Right lobe of liver (tissue), 6 donors: Measurements from ENCODE around the gene GH2. TPM values are rescaled to one million over a fixed set of nuclear protein-coding genes. Genes with fewer than 3 reads are reported as not detected.

Experiments
- ATAC-seq, 4 donors: fragments of 200-7000 bp; cut with Tn5 transposase; one replicate each; pipeline ENCODE4 v1.9.1; 2020; ENCODE audit warnings: mild to moderate bottlenecking in 4 of 4, moderate library complexity in 4 of 4
- DNase-seq, 3 donors: peaks; one replicate each; pipeline ENCODE4 v3.0.0-alpha.2; 2020
- H3K27ac ChIP-seq, 3 donors: fragments of 200-600 bp; one replicate each; pipeline ENCODE4 v1.8.0; 2022
- H3K27me3 ChIP-seq, 2 donors: fragments of 200-600 bp; one replicate each; pipeline ENCODE4 v1.8.0; 2022
- H3K36me3 ChIP-seq, 4 donors: fragments of 200-600 bp; sonication (generic) in 1 of 4; one replicate each; pipeline versions ENCODE4 v1.5.1 to v1.8.0; 2017 to 2022; ENCODE audit warnings: control low read depth in 1 of 4
- H3K4me1 ChIP-seq, 4 donors: fragments of 200-600 bp; sonication (generic) in 1 of 4; one replicate each; pipeline versions ENCODE4 v1.5.1 to v1.8.0; 2017 to 2022; ENCODE audit warnings: control low read depth in 1 of 4
- H3K4me3 ChIP-seq, 3 donors: fragments of 200-600 bp; one replicate each; pipeline ENCODE4 v1.8.0; 2022
- H3K9me3 ChIP-seq, 4 donors: fragments of 200-600 bp; sonication (generic) in 1 of 4; one replicate each; pipeline versions ENCODE4 v1.5.1 to v1.8.0; 2017 to 2022; ENCODE audit warnings: control low read depth in 1 of 4
- CTCF ChIP-seq, 4 donors: fragments of 200-600 bp in 3 of 4; fragments of 450-650 bp in 1 of 4; IDR thresholded peaks; one replicate each; pipeline versions ENCODE4 v1.5.1 to v1.8.0; 2016 to 2022; ENCODE audit warnings: antibody characterized with exemption in 4 of 4, mild to moderate bottlenecking in 2 of 4
- POLR2A ChIP-seq: fragments of 450-650 bp; IDR thresholded peaks from one replicate; pipeline ENCODE4 v1.6.1; 2017; ENCODE audit warnings: antibody characterized with exemption, mild to moderate bottlenecking
- WGBS: methylation state at CpG from one replicate; pipeline ENCODE4 v1.1.6; 2018; ENCODE audit warnings: low coverage, low lambda C conversion rate; ENCODE audit not compliant: insufficient coverage; ENCODE audit errors: missing lambda C conversion rate; 5-methylcytosine and 5-hydroxymethylcytosine counted together
- intact Hi-C, 2 donors: fragments of 100-400 bp; cut with DNase I; formaldehyde crosslinking; loops; one replicate each; pipeline versions ENCODE4 v1.11.2 to v1.14.1; 2022
- long read RNA-seq: library from polyadenylated mRNA; unstranded; transcript quantifications from one replicate; pipeline ENCODE4 v2.0.0, GENCODE V29; 2019
- total RNA-seq, 6 experiments: library from RNA; depleted of rRNA in 2 of 6; stranded (reverse); fragments of >200 nt in 2 of 6; fragmentation: NEBNext Ultra II Directional in 3 of 6; extraction: Animal tissue kit (Norgen Biotek cat#: 25700) in 3 of 6; gene quantifications; one replicate each; pipeline versions ENCODE4 v1.1.0 to v1.2.4, GENCODE V29; 2016 to 2023
- donor health status: DM: no; HTN: yes; CAD: no.
- donor health status: DM: no; HTN: no; CAD: no.
- donor health status: DM: no; HTN: no; CAD: no.
- donor health status: DM: no; HTN: yes; CAD: no.
- donor health status: DM: no; HTN: yes; CAD: no.

GH2 gene
- total RNA-seq, result not detected
- long read RNA-seq, result 0 reads

GRCh38 chr17:63881935-63882601 lies at the start of gene GH2:
GH2 (minus strand) TSS chr17:63881944; CDS start chr17:63881801, 143 bp downstream.
- ATAC-seq, result peak; percentile 79 to 87 (median 85)
- Histone ChIP-seq H3K4me3 (no peak within 1 kb of the TSS), H3K27ac (no peak within 1 kb of the TSS), H3K36me3 (no peaks in the 10 kb centered on the region), H3K27me3 (no peaks in the 10 kb centered on the region), H3K4me1 (no peaks in the 10 kb centered on the region), H3K9me3 (no peaks in the 10 kb centered on the region)
- intact Hi-C loops, result no loop called here
- WGBS, result 27% methylated on average over 7 of the region's 15 CpGs
- peak in 1 of 3 donors; percentile 57 for DNase-seq
- TF ChIP-seq CTCF (IDR thresholded peaks at IDR 0.05) (peak; percentile 41 to 53 (median 48)), POLR2A (no peak)

GRCh38 chr17:63930951-63931575 lies 49.3 kb upstream of the GH2 start:
- Histone ChIP-seq H3K4me1 (no peaks in the 10 kb centered on the region), H3K27ac (peak overlapping the region in 1 of 3 donors; percentile 34), H3K27me3 (no peaks in the 10 kb centered on the region), H3K9me3 (no peaks in the 10 kb centered on the region), H3K4me3 (no peak overlapping the region), H3K36me3 (no peaks in the 10 kb centered on the region)
- 35% methylated on average over 2 of the region's 16 CpGs for WGBS
- peak; percentile 78 to 90 (median 84) for ATAC-seq
- TF ChIP-seq CTCF (IDR thresholded peaks at IDR 0.05) (no peak), POLR2A (no peak)
- DNase-seq, result peak; percentile 73 to 77 (median 74)
- intact Hi-C loops, result no loop called here

- no peaks in the 10 kb centered on the region for H3K27me3 ChIP-seq
- no peak overlapping the region for H3K27ac ChIP-seq
- no peaks in the 10 kb centered on the region for H3K4me1 ChIP-seq
- H3K4me3 ChIP-seq, result no peak overlapping the region
- no peak for TF ChIP-seq CTCF (IDR thresholded peaks at IDR 0.05)
- no peak for TF ChIP-seq POLR2A
- DNase-seq (no peak), ATAC-seq (peak in 2 of 4 donors; percentile 6 to 23)
- no peaks in the 10 kb centered on the region for H3K9me3 ChIP-seq
- H3K36me3 ChIP-seq, result no peaks in the 10 kb centered on the region
- 58% methylated on average over 5 of the region's 24 CpGs for WGBS
- intact Hi-C loops, result no loop called here
Observed at GRCh38 chr17:63929860-63930766, 48.4 kb upstream of the GH2 start.

- intact Hi-C loops, result no loop called here
- H3K4me1 ChIP-seq, result no peaks in the 10 kb centered on the region
- no peak overlapping the region for H3K27ac ChIP-seq
- TF ChIP-seq POLR2A, result no peak
- H3K9me3 ChIP-seq, result no peaks in the 10 kb centered on the region
- no peak for ATAC-seq
- WGBS, result 80% methylated on average over 1 of the region's 10 CpGs
- DNase-seq, result no peak
- no peaks in the 10 kb centered on the region for H3K36me3 ChIP-seq
- no peak overlapping the region for H3K4me3 ChIP-seq
- H3K27me3 ChIP-seq, result no peaks in the 10 kb centered on the region
Observed at GRCh38 chr17:63928966-63929695, 47.4 kb upstream of the GH2 start.
